Measurements from ENCODE around the gene MTHFD1L. TPM values are rescaled to one million over a fixed set of nuclear protein-coding genes. Genes with fewer than 3 reads are reported as not detected.

The MTHFD1L gene
- total and polyA plus RNA-seq, 9 of the 15 experiments (the other 6 are each of a cell fraction or from before 2014, with no cell fraction given): 20.9 to 128 (median 61.0) TPM

DNA sequence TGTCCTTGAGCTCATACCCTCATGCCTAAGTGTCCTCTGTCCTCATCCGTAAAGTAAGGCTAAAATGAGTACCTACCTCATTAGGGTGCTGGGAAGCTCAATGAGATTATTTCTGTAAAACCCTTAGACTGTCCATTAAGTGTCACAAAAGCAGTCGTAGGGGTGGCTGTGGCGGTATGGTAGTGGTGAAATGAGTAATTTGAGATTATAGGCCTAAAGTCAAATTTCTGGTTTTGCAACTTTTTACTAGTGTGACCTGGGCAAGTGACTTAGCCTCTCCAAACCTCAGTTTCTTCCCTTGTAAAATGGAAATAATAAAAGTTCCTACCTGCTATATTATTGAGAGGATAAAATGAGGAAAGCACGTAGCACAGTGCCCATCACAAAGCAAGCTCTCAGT is 226.1 kb downstream of the MTHFD1L start:
- Histone ChIP-seq H3K27ac (ENCODE audit: extremely low read depth, low read depth, low read length) (no peak overlapping the region), H3K36me3 (ENCODE audit: control insufficient read depth, insufficient read depth, low read length) (peaks cover 50% of the 10 kb centered on the region), H3K79me2 (ENCODE audit: control insufficient read depth, insufficient read depth, low read length) (no peaks in the 10 kb centered on the region), H3K9me1 (ENCODE audit: control insufficient read depth, insufficient read depth, low read length) (no peaks in the 10 kb centered on the region), H4K20me1 (replicated peaks; ENCODE audit: control insufficient read depth, insufficient read depth, low read length) (no peaks in the 10 kb centered on the region; the same call in 1 of the 2 replicates), H3K4me1 (replicated peaks in 1 of 2; ENCODE audit: control insufficient read depth in 2 of 2, insufficient read depth in 2 of 2, low read length in 2 of 2) (peaks cover 10 to 12% of the 10 kb centered on the region in 2 experiments; a peak in 3 of 5 replicates), H3K4me2 (ENCODE audit: insufficient read depth, low read length) (no peak overlapping the region), H3K27me3 (ENCODE audit: control insufficient read depth in 2 of 2, insufficient read depth in 2 of 2, low read length in 2 of 2) (no peaks in the 10 kb centered on the region), H2AFZ (ENCODE audit: low read depth, low read length) (no peak overlapping the region), H3K4me3 (no peak overlapping the region), H3K9ac (ENCODE audit: insufficient read depth in 1 of 2, low read depth in 2 of 2, low read length in 2 of 2) (no peak overlapping the region), H3K9me3 (replicated peaks; ENCODE audit: control insufficient read depth, insufficient read depth, low read depth, low read length) (no peaks in the 10 kb centered on the region)
- no peak for FAIRE-seq
- ATAC-seq: no peak
- TF ChIP-seq TSC22D4 (tag; IDR thresholded peaks at IDR 0.05) (no peak), PHTF2 (CRISPR knock-in tag; IDR thresholded peaks at IDR 0.05) (no peak), SAFB2 (IDR thresholded peaks at IDR 0.05; ENCODE audit: borderline replicate concordance, low read depth, low read length, severe bottlenecking) (no peak), HMGXB4 (CRISPR knock-in tag; IDR thresholded peaks at IDR 0.05) (no peak), TBL1XR1 (IDR thresholded peaks at IDR 0.05; ENCODE audit: low read length in 2 of 2) (no peak), TFAP4 (CRISPR knock-in tag; IDR thresholded peaks at IDR 0.05; ENCODE audit: borderline replicate concordance) (no peak), ZNF668 (CRISPR knock-in tag; IDR thresholded peaks at IDR 0.05) (no peak), ZNF75A (CRISPR knock-in tag; IDR thresholded peaks at IDR 0.05) (no peak), PKNOX1 (IDR thresholded peaks at IDR 0.05) (no peak)
- TF ChIP-seq, protein P1, sequence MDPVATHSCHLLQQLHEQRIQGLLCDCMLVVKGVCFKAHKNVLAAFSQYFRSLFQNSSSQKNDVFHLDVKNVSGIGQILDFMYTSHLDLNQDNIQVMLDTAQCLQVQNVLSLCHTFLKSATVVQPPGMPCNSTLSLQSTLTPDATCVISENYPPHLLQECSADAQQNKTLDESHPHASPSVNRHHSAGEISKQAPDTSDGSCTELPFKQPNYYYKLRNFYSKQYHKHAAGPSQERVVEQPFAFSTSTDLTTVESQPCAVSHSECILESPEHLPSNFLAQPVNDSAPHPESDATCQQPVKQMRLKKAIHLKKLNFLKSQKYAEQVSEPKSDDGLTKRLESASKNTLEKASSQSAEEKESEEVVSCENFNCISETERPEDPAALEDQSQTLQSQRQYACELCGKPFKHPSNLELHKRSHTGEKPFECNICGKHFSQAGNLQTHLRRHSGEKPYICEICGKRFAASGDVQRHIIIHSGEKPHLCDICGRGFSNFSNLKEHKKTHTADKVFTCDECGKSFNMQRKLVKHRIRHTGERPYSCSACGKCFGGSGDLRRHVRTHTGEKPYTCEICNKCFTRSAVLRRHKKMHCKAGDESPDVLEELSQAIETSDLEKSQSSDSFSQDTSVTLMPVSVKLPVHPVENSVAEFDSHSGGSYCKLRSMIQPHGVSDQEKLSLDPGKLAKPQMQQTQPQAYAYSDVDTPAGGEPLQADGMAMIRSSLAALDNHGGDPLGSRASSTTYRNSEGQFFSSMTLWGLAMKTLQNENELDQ (CRISPR knock-in tag; IDR thresholded peaks at IDR 0.05; ENCODE audit: borderline replicate concordance): no peak
- TF ChIP-seq, protein P2, sequence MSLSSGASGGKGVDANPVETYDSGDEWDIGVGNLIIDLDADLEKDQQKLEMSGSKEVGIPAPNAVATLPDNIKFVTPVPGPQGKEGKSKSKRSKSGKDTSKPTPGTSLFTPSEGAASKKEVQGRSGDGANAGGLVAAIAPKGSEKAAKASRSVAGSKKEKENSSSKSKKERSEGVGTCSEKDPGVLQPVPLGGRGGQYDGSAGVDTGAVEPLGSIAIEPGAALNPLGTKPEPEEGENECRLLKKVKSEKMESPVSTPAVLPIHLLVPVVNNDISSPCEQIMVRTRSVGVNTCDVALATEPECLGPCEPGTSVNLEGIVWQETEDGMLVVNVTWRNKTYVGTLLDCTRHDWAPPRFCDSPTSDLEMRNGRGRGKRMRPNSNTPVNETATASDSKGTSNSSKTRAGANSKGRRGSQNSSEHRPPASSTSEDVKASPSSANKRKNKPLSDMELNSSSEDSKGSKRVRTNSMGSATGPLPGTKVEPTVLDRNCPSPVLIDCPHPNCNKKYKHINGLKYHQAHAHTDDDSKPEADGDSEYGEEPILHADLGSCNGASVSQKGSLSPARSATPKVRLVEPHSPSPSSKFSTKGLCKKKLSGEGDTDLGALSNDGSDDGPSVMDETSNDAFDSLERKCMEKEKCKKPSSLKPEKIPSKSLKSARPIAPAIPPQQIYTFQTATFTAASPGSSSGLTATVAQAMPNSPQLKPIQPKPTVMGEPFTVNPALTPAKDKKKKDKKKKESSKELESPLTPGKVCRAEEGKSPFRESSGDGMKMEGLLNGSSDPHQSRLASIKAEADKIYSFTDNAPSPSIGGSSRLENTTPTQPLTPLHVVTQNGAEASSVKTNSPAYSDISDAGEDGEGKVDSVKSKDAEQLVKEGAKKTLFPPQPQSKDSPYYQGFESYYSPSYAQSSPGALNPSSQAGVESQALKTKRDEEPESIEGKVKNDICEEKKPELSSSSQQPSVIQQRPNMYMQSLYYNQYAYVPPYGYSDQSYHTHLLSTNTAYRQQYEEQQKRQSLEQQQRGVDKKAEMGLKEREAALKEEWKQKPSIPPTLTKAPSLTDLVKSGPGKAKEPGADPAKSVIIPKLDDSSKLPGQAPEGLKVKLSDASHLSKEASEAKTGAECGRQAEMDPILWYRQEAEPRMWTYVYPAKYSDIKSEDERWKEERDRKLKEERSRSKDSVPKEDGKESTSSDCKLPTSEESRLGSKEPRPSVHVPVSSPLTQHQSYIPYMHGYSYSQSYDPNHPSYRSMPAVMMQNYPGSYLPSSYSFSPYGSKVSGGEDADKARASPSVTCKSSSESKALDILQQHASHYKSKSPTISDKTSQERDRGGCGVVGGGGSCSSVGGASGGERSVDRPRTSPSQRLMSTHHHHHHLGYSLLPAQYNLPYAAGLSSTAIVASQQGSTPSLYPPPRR (CRISPR knock-in tag; IDR thresholded peaks at IDR 0.05; ENCODE audit: borderline replicate concordance): no peak
- intact Hi-C loops (cut with micrococcal nuclease): no loop called here
- 96% methylated on average over 4 of the region's 4 CpGs for WGBS (ENCODE audit: insufficient coverage, low coverage, missing lambda C conversion rate)
- no peak for DNase-seq (ENCODE audit: extremely low read depth in 1 of 4, low spot score in 3 of 4)
- ChIA-PET POLR2A (interaction anchor here (1.2 kb wide), 1 partner anchor 22 kb away, joined by 7 read pairs; no protein-coding TSS in a partner anchor), CTCF (ENCODE audit: low intra/inter-chr PET ratio) (no interaction called here)
- in situ Hi-C loops (cut with MboI): no loop called here
- no TSS peak for BruUV-seq (replicated peaks)

Data from K562 (cell line).